Parathyroid adenoma (tissue), 2 donors: ENCODE results near the gene LMNA.

Experiments
- H2AFZ ChIP-seq: fragments of 300-600 bp; sonication (generic); one replicate; pipeline ENCODE4 v1.7.0; 2017; ENCODE audit warnings: antibody characterized with exemption, mild to moderate bottlenecking
- H3K27ac ChIP-seq: fragments of 300-600 bp; sonication (generic); one replicate; pipeline ENCODE4 v1.7.0; 2017
- H3K27me3 ChIP-seq: fragments of 300-600 bp; sonication (generic); one replicate; pipeline ENCODE4 v1.7.0; 2017; ENCODE audit warnings: low read length; ENCODE audit not compliant: control insufficient read depth, insufficient read depth
- H3K36me3 ChIP-seq: fragments of 300-600 bp; sonication (generic); one replicate; pipeline ENCODE4 v1.7.0; 2017; ENCODE audit warnings: low read length; ENCODE audit not compliant: control insufficient read depth, insufficient read depth
- H3K4me1 ChIP-seq: fragments of 300-600 bp; sonication (generic); one replicate; pipeline ENCODE4 v1.7.0; 2017; ENCODE audit warnings: control low read depth
- H3K4me2 ChIP-seq: fragments of 300-600 bp; sonication (generic); one replicate; pipeline ENCODE4 v1.7.0; 2017; ENCODE audit warnings: low read length
- H3K4me3 ChIP-seq: fragments of 300-600 bp; sonication (generic); one replicate; pipeline ENCODE4 v1.7.0; 2017; ENCODE audit warnings: low read depth, low read length
- H3K79me2 ChIP-seq: fragments of 300-600 bp; sonication (generic); one replicate; pipeline ENCODE4 v1.7.0; 2017; ENCODE audit warnings: control low read depth
- H3K9ac ChIP-seq: fragments of 300-600 bp; sonication (generic); one replicate; pipeline ENCODE4 v1.7.0; 2017; ENCODE audit warnings: mild to moderate bottlenecking
- H3K9me3 ChIP-seq: fragments of 300-600 bp; sonication (generic); one replicate; pipeline ENCODE4 v1.7.0; 2017; ENCODE audit warnings: low read length; ENCODE audit not compliant: control insufficient read depth
- TF ChIP-seq, protein P1 (sequence below): fragments of 300-600 bp; sonication (generic); IDR thresholded peaks from one replicate; pipeline ENCODE4 v1.7.0; 2017; ENCODE audit warnings: antibody characterized with exemption, mild to moderate bottlenecking
- donor health status: primary hyperparathyroidism.

The LMNA gene

GRCh38 chr1:156143765-156144489 lies 29.4 kb downstream of the LMNA start:
- Histone ChIP-seq H3K4me1 (peaks cover 11% of the 10 kb centered on the region), H3K27ac (no peak overlapping the region)
- TF ChIP-seq, protein P1, sequence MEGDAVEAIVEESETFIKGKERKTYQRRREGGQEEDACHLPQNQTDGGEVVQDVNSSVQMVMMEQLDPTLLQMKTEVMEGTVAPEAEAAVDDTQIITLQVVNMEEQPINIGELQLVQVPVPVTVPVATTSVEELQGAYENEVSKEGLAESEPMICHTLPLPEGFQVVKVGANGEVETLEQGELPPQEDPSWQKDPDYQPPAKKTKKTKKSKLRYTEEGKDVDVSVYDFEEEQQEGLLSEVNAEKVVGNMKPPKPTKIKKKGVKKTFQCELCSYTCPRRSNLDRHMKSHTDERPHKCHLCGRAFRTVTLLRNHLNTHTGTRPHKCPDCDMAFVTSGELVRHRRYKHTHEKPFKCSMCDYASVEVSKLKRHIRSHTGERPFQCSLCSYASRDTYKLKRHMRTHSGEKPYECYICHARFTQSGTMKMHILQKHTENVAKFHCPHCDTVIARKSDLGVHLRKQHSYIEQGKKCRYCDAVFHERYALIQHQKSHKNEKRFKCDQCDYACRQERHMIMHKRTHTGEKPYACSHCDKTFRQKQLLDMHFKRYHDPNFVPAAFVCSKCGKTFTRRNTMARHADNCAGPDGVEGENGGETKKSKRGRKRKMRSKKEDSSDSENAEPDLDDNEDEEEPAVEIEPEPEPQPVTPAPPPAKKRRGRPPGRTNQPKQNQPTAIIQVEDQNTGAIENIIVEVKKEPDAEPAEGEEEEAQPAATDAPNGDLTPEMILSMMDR = no peak

DNA sequence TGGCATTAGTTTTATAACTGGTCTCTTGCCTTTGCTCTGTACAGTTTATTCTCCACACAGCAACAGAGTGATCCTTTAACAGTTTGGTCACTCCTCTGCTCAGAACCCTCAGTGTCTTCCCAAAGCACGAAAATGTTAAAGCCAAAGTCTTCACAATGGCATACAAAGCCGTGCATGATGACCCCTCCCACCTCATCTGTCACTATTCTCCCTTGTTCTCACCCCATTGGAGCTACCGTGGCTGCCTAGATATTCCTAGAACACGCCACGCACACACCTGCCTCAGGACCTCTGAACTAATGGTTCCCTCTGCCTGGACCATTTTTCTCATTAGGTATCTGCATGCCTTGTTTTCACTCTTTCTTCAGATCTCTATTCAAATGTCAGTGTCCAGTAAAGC lies 30.2 kb downstream of the LMNA start:
- H3K4me1 ChIP-seq = peaks cover 11% of the 10 kb centered on the region

More at GRCh38 chr1:156143765-156144489, 29.4 kb downstream of the LMNA start:
- no peak overlapping the region for H2AFZ ChIP-seq
- H3K9ac ChIP-seq = no peak overlapping the region
- no peaks in the 10 kb centered on the region for H3K79me2 ChIP-seq
- H3K4me2 ChIP-seq = no peak overlapping the region
- no peak overlapping the region for H3K4me3 ChIP-seq
- H3K9me3 ChIP-seq = no peaks in the 10 kb centered on the region
- H3K36me3 ChIP-seq = no peaks in the 10 kb centered on the region
- H3K27me3 ChIP-seq = no peaks in the 10 kb centered on the region

GRCh38 chr1:156145650-156146019 lies 31.1 kb downstream of the LMNA start:
- Histone ChIP-seq H3K4me1 (peaks cover 11% of the 10 kb centered on the region), H3K79me2 (no peaks in the 10 kb centered on the region), H2AFZ (peak overlapping the region; percentile 69), H3K27ac (no peak overlapping the region), H3K9ac (no peak overlapping the region), H3K4me2 (no peak overlapping the region), H3K9me3 (no peaks in the 10 kb centered on the region), H3K27me3 (no peaks in the 10 kb centered on the region), H3K4me3 (no peak overlapping the region), H3K36me3 (no peaks in the 10 kb centered on the region)
- TF ChIP-seq, protein P1 = no peak

More for the DNA sequence above, 30.2 kb downstream of the LMNA start:
- no peaks in the 10 kb centered on the region for H3K9me3 ChIP-seq
- H2AFZ ChIP-seq = no peak overlapping the region
- no peaks in the 10 kb centered on the region for H3K79me2 ChIP-seq
- no peak overlapping the region for H3K4me2 ChIP-seq
- H3K36me3 ChIP-seq = no peaks in the 10 kb centered on the region
- H3K27ac ChIP-seq = no peak overlapping the region
- no peaks in the 10 kb centered on the region for H3K27me3 ChIP-seq
- TF ChIP-seq, protein P1 = no peak
- H3K9ac ChIP-seq = no peak overlapping the region
- no peak overlapping the region for H3K4me3 ChIP-seq

DNA sequence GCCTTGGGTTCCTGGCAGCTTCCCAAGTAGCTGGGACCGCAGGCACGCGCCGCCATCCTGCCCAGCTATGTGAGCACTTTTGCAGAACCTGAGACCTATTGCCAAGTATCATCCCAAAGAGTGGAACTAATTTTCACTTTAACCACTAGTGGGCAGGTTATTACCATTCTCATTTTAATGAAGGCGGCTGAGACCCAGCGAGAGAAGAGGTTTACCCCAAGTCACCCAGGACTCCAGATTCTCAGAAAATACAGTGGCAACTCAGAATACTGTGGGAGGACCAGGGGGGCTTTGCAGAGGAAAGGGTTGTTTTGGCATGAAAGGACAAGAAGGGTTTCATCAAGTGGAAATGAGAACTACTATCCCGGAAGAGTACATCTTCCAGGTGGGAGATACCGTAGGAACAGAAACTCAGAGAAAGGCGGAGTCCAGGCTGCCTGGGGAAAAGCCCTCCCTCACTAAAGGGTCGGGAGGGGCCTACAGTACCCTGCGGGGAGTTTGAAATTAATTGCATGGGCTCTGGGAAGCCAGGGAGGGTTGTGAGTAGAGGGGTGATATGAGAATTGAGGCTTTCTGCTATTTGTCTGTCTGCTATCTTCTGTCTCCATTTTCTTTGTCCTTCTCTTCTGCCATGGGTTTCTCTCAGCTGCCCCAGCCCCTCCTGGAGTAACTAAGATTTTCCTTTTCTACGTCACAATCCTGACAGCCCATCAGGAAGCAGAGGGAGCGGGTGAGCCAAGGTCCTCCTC lies 31.7 kb downstream of the LMNA start:
- Histone ChIP-seq H2AFZ (peak overlapping the region; percentile 69), H3K27me3 (no peaks in the 10 kb centered on the region), H3K4me2 (peak overlapping the region; percentile 16), H3K9me3 (no peaks in the 10 kb centered on the region), H3K9ac (no peak overlapping the region), H3K4me1 (peaks cover 10% of the 10 kb centered on the region), H3K27ac (no peak overlapping the region), H3K36me3 (no peaks in the 10 kb centered on the region), H3K79me2 (no peaks in the 10 kb centered on the region), H3K4me3 (no peak overlapping the region)
- TF ChIP-seq, protein P1 = peak; percentile 57
